ENCODE data around the gene ATE1.

ATE1 gene

GRCh38 chr10:121854809-121855445, 72.9 kb downstream of the ATE1 start:
- no peak for TF ChIP-seq MAX (IDR thresholded peaks at IDR 0.05)
- TF ChIP-seq, protein P1, sequence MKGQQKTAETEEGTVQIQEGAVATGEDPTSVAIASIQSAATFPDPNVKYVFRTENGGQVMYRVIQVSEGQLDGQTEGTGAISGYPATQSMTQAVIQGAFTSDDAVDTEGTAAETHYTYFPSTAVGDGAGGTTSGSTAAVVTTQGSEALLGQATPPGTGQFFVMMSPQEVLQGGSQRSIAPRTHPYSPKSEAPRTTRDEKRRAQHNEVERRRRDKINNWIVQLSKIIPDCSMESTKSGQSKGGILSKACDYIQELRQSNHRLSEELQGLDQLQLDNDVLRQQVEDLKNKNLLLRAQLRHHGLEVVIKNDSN (IDR thresholded peaks at IDR 0.05), result no peak
- no peak for TF ChIP-seq FOXM1 (IDR thresholded peaks at IDR 0.05; ENCODE audit: borderline replicate concordance, low read depth)
- no peak for TF ChIP-seq YY1 (IDR thresholded peaks at IDR 0.05; ENCODE audit: low read depth)
- no peak for TF ChIP-seq TAF1 (IDR thresholded peaks at IDR 0.05; ENCODE audit: low read depth)
- no peak for TF ChIP-seq EP300 (IDR thresholded peaks at IDR 0.05; ENCODE audit: borderline replicate concordance)
- no peak for TF ChIP-seq RAD21 (IDR thresholded peaks at IDR 0.05; ENCODE audit: low read depth)
- TF ChIP-seq CEBPB (IDR thresholded peaks at IDR 0.05), result no peak

DNA sequence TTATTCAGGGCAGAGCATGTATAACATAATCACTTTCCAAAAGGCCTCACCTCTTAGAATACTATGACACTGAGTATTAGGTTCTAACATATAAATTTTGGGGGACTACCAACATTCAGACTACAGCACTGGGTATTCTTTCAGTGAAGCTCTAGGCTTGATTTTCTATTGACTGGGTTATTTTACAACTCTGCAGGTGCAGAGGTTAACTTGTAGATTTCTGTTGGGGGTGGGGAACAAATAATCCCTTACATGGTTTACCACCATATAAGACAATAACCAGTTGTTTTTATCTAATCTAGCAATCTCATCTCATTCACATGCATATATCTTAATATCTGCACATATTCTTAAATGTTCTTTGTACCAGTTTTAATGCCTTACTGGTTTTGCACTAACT, 73.9 kb downstream of the ATE1 start:
- TF ChIP-seq, protein P1 (IDR thresholded peaks at IDR 0.05), result no peak
- TF ChIP-seq CEBPB (IDR thresholded peaks at IDR 0.05) (no peak), REST (IDR thresholded peaks at IDR 0.05; ENCODE audit: low read depth) (no peak), EP300 (IDR thresholded peaks at IDR 0.05; ENCODE audit: borderline replicate concordance) (no peak), MAX (IDR thresholded peaks at IDR 0.05) (no peak), CREB1 (IDR thresholded peaks at IDR 0.05; ENCODE audit: low read depth) (no peak), EGR1 (IDR thresholded peaks at IDR 0.05) (no peak), ZBTB7A (IDR thresholded peaks at IDR 0.05; ENCODE audit: low read depth) (no peak), TAF1 (IDR thresholded peaks at IDR 0.05; ENCODE audit: low read depth) (no peak), YY1 (IDR thresholded peaks at IDR 0.05; ENCODE audit: low read depth) (no peak), NFIC (IDR thresholded peaks at IDR 0.05) (no peak), TEAD4 (IDR thresholded peaks at IDR 0.05) (no peak), RAD21 (IDR thresholded peaks at IDR 0.05; ENCODE audit: low read depth) (no peak), FOXM1 (IDR thresholded peaks at IDR 0.05; ENCODE audit: borderline replicate concordance, low read depth) (no peak), TCF12 (IDR thresholded peaks at IDR 0.05; ENCODE audit: low read depth) (no peak)

DNA sequence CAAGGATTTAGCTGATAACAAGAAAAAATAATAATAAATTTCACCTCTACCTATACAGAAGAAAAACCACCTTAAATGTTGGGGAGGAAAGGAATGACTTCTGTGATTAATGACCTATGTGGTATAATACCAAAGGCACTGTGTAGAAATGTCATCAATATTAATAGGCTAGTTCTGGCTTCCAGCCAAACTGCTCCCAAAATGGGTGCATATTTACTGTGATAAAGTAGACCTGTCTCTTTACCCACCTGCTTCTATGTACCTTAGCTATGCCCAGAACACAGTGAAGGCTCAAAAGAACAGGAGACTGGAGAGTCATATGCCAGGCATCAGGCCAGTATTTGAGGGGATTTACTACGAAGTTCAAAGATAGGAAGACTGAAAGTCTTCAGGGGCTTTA, 76.0 kb downstream of the ATE1 start:
- TF ChIP-seq TAF1 (IDR thresholded peaks at IDR 0.05; ENCODE audit: low read depth) (no peak), YY1 (IDR thresholded peaks at IDR 0.05; ENCODE audit: low read depth) (no peak), NFIC (IDR thresholded peaks at IDR 0.05) (peak; percentile 67; the same call in 1 of the 2 replicates), ZBTB7A (IDR thresholded peaks at IDR 0.05; ENCODE audit: low read depth) (no peak), MAX (IDR thresholded peaks at IDR 0.05) (no peak), RAD21 (IDR thresholded peaks at IDR 0.05; ENCODE audit: low read depth) (no peak), REST (IDR thresholded peaks at IDR 0.05; ENCODE audit: low read depth) (no peak), EP300 (IDR thresholded peaks at IDR 0.05; ENCODE audit: borderline replicate concordance) (no peak)
- TF ChIP-seq, protein P1 (IDR thresholded peaks at IDR 0.05), result no peak

- no peak for TF ChIP-seq EP300 (IDR thresholded peaks at IDR 0.05; ENCODE audit: borderline replicate concordance)
- no peak for TF ChIP-seq RAD21 (IDR thresholded peaks at IDR 0.05; ENCODE audit: low read depth)
- no peak for TF ChIP-seq EGR1 (IDR thresholded peaks at IDR 0.05)
- TF ChIP-seq TEAD4 (IDR thresholded peaks at IDR 0.05), result no peak
- TF ChIP-seq YY1 (IDR thresholded peaks at IDR 0.05; ENCODE audit: low read depth), result no peak
- no peak for TF ChIP-seq REST (IDR thresholded peaks at IDR 0.05; ENCODE audit: low read depth)
- TF ChIP-seq FOXM1 (IDR thresholded peaks at IDR 0.05; ENCODE audit: borderline replicate concordance, low read depth), result no peak
- TF ChIP-seq MAX (IDR thresholded peaks at IDR 0.05), result no peak
- TF ChIP-seq CEBPB (IDR thresholded peaks at IDR 0.05), result no peak
- TF ChIP-seq NFIC (IDR thresholded peaks at IDR 0.05), result no peak
- TF ChIP-seq TAF1 (IDR thresholded peaks at IDR 0.05; ENCODE audit: low read depth), result no peak
- no peak for TF ChIP-seq CREB1 (IDR thresholded peaks at IDR 0.05; ENCODE audit: low read depth)
- no peak for TF ChIP-seq ZBTB7A (IDR thresholded peaks at IDR 0.05; ENCODE audit: low read depth)
- TF ChIP-seq, protein P1 (IDR thresholded peaks at IDR 0.05), result no peak
- no peak for TF ChIP-seq TCF12 (IDR thresholded peaks at IDR 0.05; ENCODE audit: low read depth)
These were observed 79.7 kb downstream of the ATE1 start for GRCh38 chr10:121848082-121848481.

Data from Ishikawa (cell line).